Activated naive CD8-positive, alpha-beta T cell treated with anti-CD3 and anti-CD28 coated beads for 36 hours (primary cell): ENCODE data around the gene SLC27A4. TPM values are rescaled to one million over a fixed set of nuclear protein-coding genes. Genes with fewer than 3 reads are reported as not detected.

Experiments used
- DNase-seq: peaks from one replicate; pipeline ENCODE4 v3.0.0; 2021
- H3K27ac Mint-ChIP-seq: one replicate; pipeline ENCODE4 v1.8.0; 2022; ENCODE audit warnings: mild to moderate bottlenecking, moderate library complexity, mixed read lengths
- H3K27me3 Mint-ChIP-seq: one replicate; pipeline ENCODE4 v1.8.0; 2022; ENCODE audit warnings: mild to moderate bottlenecking, mixed read lengths
- H3K36me3 Mint-ChIP-seq: one replicate; pipeline ENCODE4 v1.8.0; 2021; ENCODE audit warnings: mild to moderate bottlenecking, mixed read lengths
- H3K4me1 Mint-ChIP-seq: one replicate; pipeline ENCODE4 v1.8.0; 2021; ENCODE audit warnings: mixed read lengths
- H3K4me3 Mint-ChIP-seq: one replicate; pipeline ENCODE4 v1.8.0; 2022; ENCODE audit warnings: mild to moderate bottlenecking, moderate library complexity, mixed read lengths
- H3K9me3 Mint-ChIP-seq: one replicate; pipeline ENCODE4 v1.8.0; 2022; ENCODE audit warnings: mixed read lengths
- total RNA-seq, 2 experiments: library from RNA; stranded (reverse); gene quantifications; one replicate each; pipeline ENCODE4 v1.2.3, GENCODE V29; 2021

Gene SLC27A4
- total RNA-seq, 2 experiments from 2014 or later = 21.0 to 22.8 TPM

- H3K27ac Mint-ChIP-seq = no peak overlapping the region
- no peaks in the 10 kb centered on the region for H3K27me3 Mint-ChIP-seq
- no peaks in the 10 kb centered on the region for H3K4me1 Mint-ChIP-seq
- no peak overlapping the region for H3K4me3 Mint-ChIP-seq
- DNase-seq = no peak
- H3K36me3 Mint-ChIP-seq = peaks cover 12% of the 10 kb centered on the region
- no peaks in the 10 kb centered on the region for H3K9me3 Mint-ChIP-seq
Observed at GRCh38 chr9:128389395-128390149, 49.2 kb downstream of the SLC27A4 start.

GRCh38 chr9:128390150-128390812, 50.0 kb downstream of the SLC27A4 start:
- Mint-ChIP-seq H3K36me3 (peaks cover 12% of the 10 kb centered on the region), H3K4me1 (no peaks in the 10 kb centered on the region), H3K4me3 (no peak overlapping the region), H3K27ac (no peak overlapping the region), H3K9me3 (no peaks in the 10 kb centered on the region), H3K27me3 (no peaks in the 10 kb centered on the region)
- no peak for DNase-seq

- H3K36me3 Mint-ChIP-seq = peaks cover 12% of the 10 kb centered on the region
- H3K4me3 Mint-ChIP-seq = no peak overlapping the region
- H3K4me1 Mint-ChIP-seq = no peaks in the 10 kb centered on the region
Observed at GRCh38 chr9:128390813-128391711, 50.7 kb downstream of the SLC27A4 start.

GRCh38 chr9:128391956-128392301, 51.6 kb downstream of the SLC27A4 start:
- H3K4me3 Mint-ChIP-seq = no peak overlapping the region
- peaks cover 12% of the 10 kb centered on the region for H3K36me3 Mint-ChIP-seq
- H3K4me1 Mint-ChIP-seq = peaks cover 2% of the 10 kb centered on the region
- no peaks in the 10 kb centered on the region for H3K9me3 Mint-ChIP-seq
- no peak overlapping the region for H3K27ac Mint-ChIP-seq
- peaks cover 5% of the 10 kb centered on the region for H3K27me3 Mint-ChIP-seq
- no peak for DNase-seq

More at GRCh38 chr9:128390813-128391711, 50.7 kb downstream of the SLC27A4 start:
- Mint-ChIP-seq H3K27me3 (no peaks in the 10 kb centered on the region), H3K9me3 (no peaks in the 10 kb centered on the region), H3K27ac (no peak overlapping the region)
- no peak for DNase-seq

- peaks cover 12% of the 10 kb centered on the region for H3K36me3 Mint-ChIP-seq
- no peak overlapping the region for H3K27ac Mint-ChIP-seq
- DNase-seq = no peak
Observed at GRCh38 chr9:128392302-128393144, 52.2 kb downstream of the SLC27A4 start.

GRCh38 chr9:128393145-128393775, 52.9 kb downstream of the SLC27A4 start:
- Mint-ChIP-seq H3K27me3 (peaks cover 16% of the 10 kb centered on the region), H3K4me3 (no peak overlapping the region), H3K36me3 (peaks cover 9% of the 10 kb centered on the region), H3K27ac (no peak overlapping the region), H3K9me3 (no peaks in the 10 kb centered on the region), H3K4me1 (peaks cover 4% of the 10 kb centered on the region)
- no peak for DNase-seq

More at GRCh38 chr9:128392302-128393144, 52.2 kb downstream of the SLC27A4 start:
- Mint-ChIP-seq H3K4me3 (no peak overlapping the region), H3K9me3 (no peaks in the 10 kb centered on the region), H3K4me1 (peaks cover 4% of the 10 kb centered on the region), H3K27me3 (peaks cover 11% of the 10 kb centered on the region)

GRCh38 chr9:128393970-128394369, 53.6 kb downstream of the SLC27A4 start:
- H3K27ac Mint-ChIP-seq = no peak overlapping the region
- peaks cover 4% of the 10 kb centered on the region for H3K4me1 Mint-ChIP-seq
- H3K36me3 Mint-ChIP-seq = peaks cover 8% of the 10 kb centered on the region
- DNase-seq = no peak
- H3K27me3 Mint-ChIP-seq = peaks cover 16% of the 10 kb centered on the region
- no peak overlapping the region for H3K4me3 Mint-ChIP-seq
- no peaks in the 10 kb centered on the region for H3K9me3 Mint-ChIP-seq

GRCh38 chr9:128394379-128395168, 54.2 kb downstream of the SLC27A4 start:
- no peak for DNase-seq
- Mint-ChIP-seq H3K4me3 (no peak overlapping the region), H3K9me3 (no peaks in the 10 kb centered on the region), H3K36me3 (peaks cover 6% of the 10 kb centered on the region), H3K4me1 (peaks cover 4% of the 10 kb centered on the region), H3K27me3 (peaks cover 16% of the 10 kb centered on the region), H3K27ac (no peak overlapping the region)

- Mint-ChIP-seq H3K27me3 (peaks cover 16% of the 10 kb centered on the region), H3K9me3 (no peaks in the 10 kb centered on the region), H3K4me3 (no peak overlapping the region), H3K4me1 (peaks cover 4% of the 10 kb centered on the region), H3K36me3 (peaks cover 2% of the 10 kb centered on the region), H3K27ac (no peak overlapping the region)
- DNase-seq = no peak
Observed at GRCh38 chr9:128396970-128397613, 56.8 kb downstream of the SLC27A4 start.

GRCh38 chr9:128397831-128398230, 57.5 kb downstream of the SLC27A4 start:
- no peaks in the 10 kb centered on the region for H3K36me3 Mint-ChIP-seq
- H3K9me3 Mint-ChIP-seq = no peaks in the 10 kb centered on the region
- DNase-seq = no peak
- H3K27ac Mint-ChIP-seq = no peak overlapping the region
- peaks cover 18% of the 10 kb centered on the region for H3K27me3 Mint-ChIP-seq
- H3K4me3 Mint-ChIP-seq = no peak overlapping the region
- H3K4me1 Mint-ChIP-seq = peaks cover 4% of the 10 kb centered on the region

- Mint-ChIP-seq H3K4me3 (no peak overlapping the region), H3K9me3 (no peaks in the 10 kb centered on the region), H3K4me1 (peaks cover 4% of the 10 kb centered on the region), H3K36me3 (no peaks in the 10 kb centered on the region), H3K27ac (no peak overlapping the region), H3K27me3 (peaks cover 20% of the 10 kb centered on the region)
- no peak for DNase-seq
Observed at GRCh38 chr9:128399861-128400260, 59.5 kb downstream of the SLC27A4 start.

GRCh38 chr9:128404560-128404959, 64.2 kb downstream of the SLC27A4 start:
- Mint-ChIP-seq H3K36me3 (no peaks in the 10 kb centered on the region), H3K27me3 (peaks cover 29% of the 10 kb centered on the region), H3K4me3 (no peak overlapping the region), H3K9me3 (no peaks in the 10 kb centered on the region), H3K27ac (no peak overlapping the region), H3K4me1 (no peaks in the 10 kb centered on the region)
- DNase-seq = no peak
